Endothelial cell (in vitro differentiated cells): Measurements from ENCODE around the gene CTNNA2. TPM values are rescaled to one million over a fixed set of nuclear protein-coding genes. Genes with fewer than 3 reads are reported as not detected.

ENCODE experiments used
- DNase-seq: peaks from one replicate; pipeline ENCODE4 v3.0.0; 2021; ENCODE audit warnings: low spot score
- H3K27ac Mint-ChIP-seq: one replicate; pipeline ENCODE4 v1.8.0; 2021; ENCODE audit warnings: mixed read lengths, inconsistent platforms; ENCODE audit not compliant: unreplicated experiment
- H3K27me3 Mint-ChIP-seq: one replicate; pipeline ENCODE4 v1.8.0; 2021; ENCODE audit warnings: mild to moderate bottlenecking, moderate library complexity, mixed read lengths, inconsistent platforms; ENCODE audit not compliant: unreplicated experiment
- H3K36me3 Mint-ChIP-seq: one replicate; pipeline ENCODE4 v1.8.0; 2021; ENCODE audit warnings: mild to moderate bottlenecking, low read depth, mixed read lengths, inconsistent platforms; ENCODE audit not compliant: unreplicated experiment
- H3K4me1 Mint-ChIP-seq: one replicate; pipeline ENCODE4 v1.8.0; 2021; ENCODE audit warnings: mild to moderate bottlenecking, mixed read lengths, inconsistent platforms; ENCODE audit not compliant: unreplicated experiment
- H3K4me3 Mint-ChIP-seq: one replicate; pipeline ENCODE4 v1.8.0; 2021; ENCODE audit warnings: mild to moderate bottlenecking, mixed read lengths, inconsistent platforms; ENCODE audit not compliant: unreplicated experiment
- H3K9me3 Mint-ChIP-seq: one replicate; pipeline ENCODE4 v1.8.0; 2021; ENCODE audit warnings: mixed read lengths, inconsistent platforms; ENCODE audit not compliant: unreplicated experiment
- CTCF ChIP-seq: fragments of 200-600 bp; sonication (generic); IDR thresholded peaks from one replicate; pipeline ENCODE4 v1.5.0; 2021; ENCODE audit warnings: antibody characterized with exemption; ENCODE audit not compliant: unreplicated experiment
- total RNA-seq: library from RNA; stranded (reverse); fragmentation: NEBNext Ultra II Directional; extraction: Animal tissue kit (Norgen Biotek cat#: 25700); gene quantifications from one replicate; pipeline ENCODE4 v1.2.1, GENCODE V29; 2021; ENCODE audit not compliant: unreplicated experiment

Gene CTNNA2
- total RNA-seq, 1 donor from 2014 or later = 4.7 TPM

- H3K4me1 Mint-ChIP-seq = no peaks in the 10 kb centered on the region
- no peak overlapping the region for H3K4me3 Mint-ChIP-seq
- DNase-seq = no peak
- no peaks in the 10 kb centered on the region for H3K27me3 Mint-ChIP-seq
- no peaks in the 10 kb centered on the region for H3K36me3 Mint-ChIP-seq
- H3K9me3 Mint-ChIP-seq = no peaks in the 10 kb centered on the region
- H3K27ac Mint-ChIP-seq = no peak overlapping the region
- TF ChIP-seq CTCF = no peak
These were observed 956.6 kb downstream of the CTNNA2 start for GRCh38 chr2:80469428-80469827.

- no peak overlapping the region for H3K4me3 Mint-ChIP-seq
- H3K27me3 Mint-ChIP-seq = no peaks in the 10 kb centered on the region
- H3K36me3 Mint-ChIP-seq = no peaks in the 10 kb centered on the region
- H3K9me3 Mint-ChIP-seq = no peaks in the 10 kb centered on the region
- TF ChIP-seq CTCF = no peak
- H3K27ac Mint-ChIP-seq = no peak overlapping the region
- no peaks in the 10 kb centered on the region for H3K4me1 Mint-ChIP-seq
- no peak for DNase-seq
These were observed 960.2 kb downstream of the CTNNA2 start for GRCh38 chr2:80473069-80473468.

GRCh38 chr2:80473796-80474195 is 960.9 kb downstream of the CTNNA2 start:
- no peak overlapping the region for H3K4me3 Mint-ChIP-seq
- H3K27me3 Mint-ChIP-seq = no peaks in the 10 kb centered on the region
- H3K4me1 Mint-ChIP-seq = no peaks in the 10 kb centered on the region
- no peak for TF ChIP-seq CTCF
- H3K36me3 Mint-ChIP-seq = no peaks in the 10 kb centered on the region
- no peak for DNase-seq
- H3K27ac Mint-ChIP-seq = no peak overlapping the region
- H3K9me3 Mint-ChIP-seq = no peaks in the 10 kb centered on the region

GRCh38 chr2:80475970-80476369 is 963.1 kb downstream of the CTNNA2 start:
- no peak for TF ChIP-seq CTCF
- H3K4me3 Mint-ChIP-seq = no peak overlapping the region
- no peaks in the 10 kb centered on the region for H3K36me3 Mint-ChIP-seq
- no peaks in the 10 kb centered on the region for H3K4me1 Mint-ChIP-seq
- no peaks in the 10 kb centered on the region for H3K9me3 Mint-ChIP-seq
- no peaks in the 10 kb centered on the region for H3K27me3 Mint-ChIP-seq
- no peak overlapping the region for H3K27ac Mint-ChIP-seq
- no peak for DNase-seq

GRCh38 chr2:80476535-80477117 is 963.8 kb downstream of the CTNNA2 start:
- H3K27me3 Mint-ChIP-seq = no peaks in the 10 kb centered on the region
- H3K36me3 Mint-ChIP-seq = no peaks in the 10 kb centered on the region
- H3K4me3 Mint-ChIP-seq = no peak overlapping the region
- no peak for TF ChIP-seq CTCF
- H3K9me3 Mint-ChIP-seq = no peaks in the 10 kb centered on the region
- H3K27ac Mint-ChIP-seq = no peak overlapping the region
- no peak for DNase-seq
- H3K4me1 Mint-ChIP-seq = no peaks in the 10 kb centered on the region
